Measurements from ENCODE around the gene SYNE1.

SYNE1 gene

GRCh38 chr6:152273638-152274037 is 363.5 kb downstream of the SYNE1 start:
- no peak for DNase-seq (ENCODE audit: low read depth)

GRCh38 chr6:152273002-152273401 is 364.2 kb downstream of the SYNE1 start:
- DNase-seq (ENCODE audit: low read depth) = no peak

- DNase-seq (ENCODE audit: low read depth) = no peak
Measured at GRCh38 chr6:152272486-152272885, 364.7 kb downstream of the SYNE1 start.

- no peak for DNase-seq (ENCODE audit: low read depth)
Measured at GRCh38 chr6:152271776-152272464, 365.2 kb downstream of the SYNE1 start.

GRCh38 chr6:152270301-152270925 is 366.7 kb downstream of the SYNE1 start:
- no peak for DNase-seq (ENCODE audit: low read depth)

GRCh38 chr6:152268846-152269442 is 368.2 kb downstream of the SYNE1 start:
- no peak for DNase-seq (ENCODE audit: low read depth)

- DNase-seq (ENCODE audit: low read depth) = no peak
Measured at GRCh38 chr6:152267967-152268845, 369.0 kb downstream of the SYNE1 start.

GRCh38 chr6:152265651-152266050 is 371.5 kb downstream of the SYNE1 start:
- DNase-seq (ENCODE audit: low read depth) = no peak

GRCh38 chr6:152263582-152263981 is 373.6 kb downstream of the SYNE1 start:
- DNase-seq (ENCODE audit: low read depth) = no peak

GRCh38 chr6:152261179-152261578 is 376.0 kb downstream of the SYNE1 start:
- DNase-seq (ENCODE audit: low read depth) = no peak

GRCh38 chr6:152259234-152259633 is 377.9 kb downstream of the SYNE1 start:
- no peak for DNase-seq (ENCODE audit: low read depth)

GRCh38 chr6:152257581-152257980 is 379.6 kb downstream of the SYNE1 start:
- no peak for DNase-seq (ENCODE audit: low read depth)

- no peak for DNase-seq (ENCODE audit: low read depth)
Measured at GRCh38 chr6:152250127-152250526, 387.0 kb downstream of the SYNE1 start.

- DNase-seq (ENCODE audit: low read depth) = no peak
Measured at GRCh38 chr6:152248980-152249379, 388.2 kb downstream of the SYNE1 start.

- DNase-seq (ENCODE audit: low read depth) = no peak
Measured at GRCh38 chr6:152246554-152247337, 390.4 kb downstream of the SYNE1 start.

- no peak for DNase-seq (ENCODE audit: low read depth)
Measured at GRCh38 chr6:152244998-152245630, 392.0 kb downstream of the SYNE1 start.

GRCh38 chr6:152241013-152241766 is 396.0 kb downstream of the SYNE1 start:
- no peak for DNase-seq (ENCODE audit: low read depth)

- no peak for DNase-seq (ENCODE audit: low read depth)
Measured at GRCh38 chr6:152240436-152240835, 396.7 kb downstream of the SYNE1 start.

- no peak for DNase-seq (ENCODE audit: low read depth)
Measured at GRCh38 chr6:152236370-152237097, 400.6 kb downstream of the SYNE1 start.

Measured in activated gamma-delta T cell treated with anti-CD3 and anti-CD28 coated beads, Interleukin-2, amount 50 U/mL, for 16 hours (primary cell).